SU-DHL-6 (cell line): ENCODE measurements around the gene ZMYND8.

ENCODE experiments used
- EZH2phosphoT487 ChIP-seq: fragments of 200-600 bp; sonication (generic), shearing (Covaris generic); conservative IDR thresholded peaks from 2 replicates; pipeline ENCODE4 v1.6.1; 2018; ENCODE audit warnings: mild to moderate bottlenecking, antibody characterized with exemption, low read length, moderate library complexity, mixed read lengths
- TF ChIP-seq, protein P1 (sequence below): fragments of 200-600 bp; sonication (generic); IDR thresholded peaks from one replicate; pipeline ENCODE4 v1.5.1; 2017; ENCODE audit warnings: antibody characterized with exemption, mild to moderate bottlenecking, low read length, moderate library complexity; ENCODE audit not compliant: insufficient read depth, poor library complexity, severe bottlenecking

- TF ChIP-seq, protein P1, sequence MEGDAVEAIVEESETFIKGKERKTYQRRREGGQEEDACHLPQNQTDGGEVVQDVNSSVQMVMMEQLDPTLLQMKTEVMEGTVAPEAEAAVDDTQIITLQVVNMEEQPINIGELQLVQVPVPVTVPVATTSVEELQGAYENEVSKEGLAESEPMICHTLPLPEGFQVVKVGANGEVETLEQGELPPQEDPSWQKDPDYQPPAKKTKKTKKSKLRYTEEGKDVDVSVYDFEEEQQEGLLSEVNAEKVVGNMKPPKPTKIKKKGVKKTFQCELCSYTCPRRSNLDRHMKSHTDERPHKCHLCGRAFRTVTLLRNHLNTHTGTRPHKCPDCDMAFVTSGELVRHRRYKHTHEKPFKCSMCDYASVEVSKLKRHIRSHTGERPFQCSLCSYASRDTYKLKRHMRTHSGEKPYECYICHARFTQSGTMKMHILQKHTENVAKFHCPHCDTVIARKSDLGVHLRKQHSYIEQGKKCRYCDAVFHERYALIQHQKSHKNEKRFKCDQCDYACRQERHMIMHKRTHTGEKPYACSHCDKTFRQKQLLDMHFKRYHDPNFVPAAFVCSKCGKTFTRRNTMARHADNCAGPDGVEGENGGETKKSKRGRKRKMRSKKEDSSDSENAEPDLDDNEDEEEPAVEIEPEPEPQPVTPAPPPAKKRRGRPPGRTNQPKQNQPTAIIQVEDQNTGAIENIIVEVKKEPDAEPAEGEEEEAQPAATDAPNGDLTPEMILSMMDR: no peak
- TF ChIP-seq EZH2phosphoT487: no peak
These were observed 115.1 kb downstream of the ZMYND8 start for GRCh38 chr20:47241345-47241781.
